Fibroblast of the aortic adventitia (primary cell): ENCODE data around the gene MPND. TPM values are rescaled to one million over a fixed set of nuclear protein-coding genes. Genes with fewer than 3 reads are reported as not detected.

Experiments
- DNase-seq: peaks from one replicate; pipeline ENCODE4 v3.0.0-alpha.2; 2010; ENCODE audit warnings: low read depth
- H3K4me3 ChIP-seq: 2 replicates; pipeline ENCODE4 v1.5.1; 2011; ENCODE audit warnings: low read depth, mild to moderate bottlenecking, control low read depth, low read length, moderate library complexity
- total RNA-seq: library from RNA; depleted of rRNA; stranded (reverse); fragments of >200 nt; gene quantifications from 2 replicates; pipeline ENCODE4 v1.2.3, GENCODE V29; 2012; ENCODE audit warnings: low replicate concordance
- TF ChIP-seq, protein P1 (sequence below): IDR thresholded peaks from 2 replicates; pipeline ENCODE4 v1.5.1; 2011; ENCODE audit warnings: mild to moderate bottlenecking, low read length, control low read depth, inconsistent platforms; ENCODE audit not compliant: insufficient read depth

Gene MPND
- total RNA-seq, 1 donor = 5.4 TPM

DNA sequence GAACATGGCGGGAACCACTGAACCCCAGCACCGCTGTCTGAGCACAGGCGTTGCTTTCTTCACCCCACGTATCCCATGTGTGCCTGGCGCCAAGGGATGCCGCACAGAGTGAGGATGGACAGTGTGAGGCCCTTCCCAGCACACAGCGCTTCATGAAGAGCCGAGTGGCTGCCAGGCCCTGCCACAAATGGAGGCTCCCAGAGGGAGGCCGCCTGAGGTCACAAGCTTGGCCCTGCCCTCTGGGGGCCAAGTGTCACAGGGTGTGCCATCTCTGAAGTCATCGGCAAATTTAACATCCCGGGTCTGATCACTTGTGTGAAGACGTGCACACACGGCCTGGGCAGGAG lies 24.4 kb downstream of the MPND start:
- H3K4me3 ChIP-seq = no peak overlapping the region
- TF ChIP-seq, protein P1, sequence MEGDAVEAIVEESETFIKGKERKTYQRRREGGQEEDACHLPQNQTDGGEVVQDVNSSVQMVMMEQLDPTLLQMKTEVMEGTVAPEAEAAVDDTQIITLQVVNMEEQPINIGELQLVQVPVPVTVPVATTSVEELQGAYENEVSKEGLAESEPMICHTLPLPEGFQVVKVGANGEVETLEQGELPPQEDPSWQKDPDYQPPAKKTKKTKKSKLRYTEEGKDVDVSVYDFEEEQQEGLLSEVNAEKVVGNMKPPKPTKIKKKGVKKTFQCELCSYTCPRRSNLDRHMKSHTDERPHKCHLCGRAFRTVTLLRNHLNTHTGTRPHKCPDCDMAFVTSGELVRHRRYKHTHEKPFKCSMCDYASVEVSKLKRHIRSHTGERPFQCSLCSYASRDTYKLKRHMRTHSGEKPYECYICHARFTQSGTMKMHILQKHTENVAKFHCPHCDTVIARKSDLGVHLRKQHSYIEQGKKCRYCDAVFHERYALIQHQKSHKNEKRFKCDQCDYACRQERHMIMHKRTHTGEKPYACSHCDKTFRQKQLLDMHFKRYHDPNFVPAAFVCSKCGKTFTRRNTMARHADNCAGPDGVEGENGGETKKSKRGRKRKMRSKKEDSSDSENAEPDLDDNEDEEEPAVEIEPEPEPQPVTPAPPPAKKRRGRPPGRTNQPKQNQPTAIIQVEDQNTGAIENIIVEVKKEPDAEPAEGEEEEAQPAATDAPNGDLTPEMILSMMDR = no peak
- no peak for DNase-seq

DNA sequence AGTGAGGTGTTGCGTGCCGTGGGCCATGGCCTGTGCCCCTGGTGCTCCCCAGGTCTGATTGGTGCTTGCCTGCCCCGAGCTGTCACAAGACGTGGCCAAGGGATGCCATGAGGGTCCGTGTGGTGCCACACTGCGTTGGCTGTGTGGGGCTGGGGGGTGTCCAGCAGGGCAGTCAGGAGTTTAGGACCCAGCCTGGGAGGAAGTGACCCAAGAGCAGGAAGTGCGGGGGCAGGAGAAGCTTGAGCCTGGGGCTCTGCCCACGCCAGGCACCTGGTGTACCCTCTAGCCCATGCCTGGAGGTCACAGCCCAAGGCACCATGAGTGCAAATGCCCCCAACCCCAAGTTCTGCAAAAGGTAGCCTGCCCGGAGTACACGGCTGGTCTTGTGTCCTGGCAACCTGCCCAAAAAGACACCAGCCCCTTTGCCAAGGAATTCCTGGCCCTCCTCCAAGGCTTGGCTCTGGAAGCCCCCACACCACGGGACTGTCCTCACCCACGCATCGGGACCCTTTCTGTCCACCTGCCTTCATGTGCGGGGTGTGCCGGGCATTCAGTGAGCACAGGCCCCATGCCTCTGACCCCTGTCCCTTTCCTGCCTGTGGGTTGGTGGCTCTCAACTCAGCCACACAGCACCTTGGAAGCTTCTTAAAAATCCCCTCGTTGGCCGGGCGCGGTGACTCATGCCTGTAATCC lies 24.9 kb downstream of the MPND start:
- DNase-seq = no peak
- H3K4me3 ChIP-seq = no peak overlapping the region
- TF ChIP-seq, protein P1 = no peak

DNA sequence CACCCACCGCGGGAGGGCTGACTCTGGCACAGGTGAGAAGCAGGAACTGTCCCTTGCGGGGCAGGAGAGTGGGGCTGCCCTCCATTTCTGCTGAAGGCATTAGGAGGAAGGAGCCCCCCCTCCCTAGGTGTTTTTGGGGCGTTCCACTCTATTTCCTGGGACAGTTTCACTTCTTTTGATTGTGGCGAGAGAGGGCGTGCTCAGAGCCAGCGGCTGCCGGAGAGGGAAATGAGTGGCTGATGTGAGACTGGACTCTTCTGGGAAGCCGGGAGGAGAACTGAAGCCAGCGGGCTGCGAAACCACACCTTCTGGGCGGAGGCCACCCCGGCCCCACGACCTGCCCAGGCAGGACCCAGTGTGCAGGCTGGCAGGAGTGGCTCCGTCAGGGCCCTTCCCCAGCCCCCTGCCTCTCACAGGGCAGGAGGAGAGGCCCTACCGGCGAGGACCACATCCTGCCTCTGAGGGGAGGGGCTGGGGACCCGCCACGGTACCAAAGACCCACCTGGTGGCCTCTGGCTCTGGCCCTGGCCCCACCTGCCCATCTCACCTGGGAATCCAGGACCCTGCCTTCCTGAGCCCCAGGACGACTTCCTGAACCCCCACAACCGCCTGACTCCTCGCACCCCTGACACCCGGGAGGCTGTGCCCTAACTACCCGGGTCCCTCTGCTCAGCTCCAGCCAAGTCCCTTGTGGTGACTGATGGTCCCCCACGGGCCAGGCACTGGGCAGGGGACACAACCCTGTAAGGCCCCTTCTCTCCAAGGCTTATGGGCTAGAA lies 25.9 kb downstream of the MPND start:
- DNase-seq = peak; percentile 55
- TF ChIP-seq, protein P1 = no peak
- H3K4me3 ChIP-seq = peak overlapping the region; percentile 28

DNA sequence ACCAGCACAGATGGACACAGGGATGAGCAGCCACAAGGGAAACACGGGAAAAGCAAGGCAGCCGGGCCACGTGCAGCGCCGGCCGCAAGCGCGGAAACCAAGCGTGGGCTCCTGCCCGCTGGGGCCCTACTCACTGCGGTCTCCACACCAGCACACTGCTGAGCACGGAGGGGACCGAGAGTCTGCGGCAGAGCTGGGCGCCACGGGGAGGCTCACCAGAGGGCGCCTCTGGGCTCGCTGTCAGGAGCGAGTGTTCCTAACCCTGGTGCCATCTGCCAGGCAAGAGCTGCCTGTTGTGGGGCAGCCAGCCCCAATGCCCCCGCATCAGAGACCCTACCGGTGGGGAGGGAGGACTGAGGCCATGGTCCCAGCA lies 26.5 kb downstream of the MPND start:
- H3K4me3 ChIP-seq = no peak overlapping the region
- TF ChIP-seq, protein P1 = peak; percentile 30
- no peak for DNase-seq

DNA sequence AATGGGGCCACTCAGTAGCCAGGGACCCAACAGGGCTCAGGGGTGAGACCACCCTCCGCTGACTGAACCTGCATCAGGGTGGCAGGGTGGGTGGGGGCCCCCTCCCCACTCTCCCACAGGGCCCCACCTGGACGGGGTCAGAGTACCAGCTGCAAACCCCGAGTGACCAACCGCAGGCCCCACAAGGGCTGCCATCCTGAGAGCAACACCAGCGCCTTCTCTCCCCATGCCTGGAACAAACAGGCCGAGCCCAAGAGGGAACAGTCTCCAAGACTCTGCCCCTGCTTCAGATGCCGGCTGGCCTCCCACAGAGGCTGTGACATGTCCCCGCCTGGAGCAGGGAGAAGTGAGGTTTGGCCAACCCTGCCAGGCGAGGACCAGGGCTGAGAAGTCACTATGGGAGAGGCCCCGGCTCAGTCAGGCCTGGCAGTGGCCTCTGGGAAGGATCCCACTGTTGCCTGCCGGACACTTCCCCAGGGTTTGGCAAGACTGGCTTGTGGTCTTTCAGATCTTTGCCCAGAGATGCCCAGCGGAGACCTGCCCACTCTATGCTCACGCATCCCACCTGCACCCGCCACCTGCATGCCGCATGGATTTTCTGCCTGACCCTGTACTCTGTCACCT lies 27.2 kb downstream of the MPND start:
- TF ChIP-seq, protein P1 = no peak
- DNase-seq = no peak
- no peak overlapping the region for H3K4me3 ChIP-seq

DNA sequence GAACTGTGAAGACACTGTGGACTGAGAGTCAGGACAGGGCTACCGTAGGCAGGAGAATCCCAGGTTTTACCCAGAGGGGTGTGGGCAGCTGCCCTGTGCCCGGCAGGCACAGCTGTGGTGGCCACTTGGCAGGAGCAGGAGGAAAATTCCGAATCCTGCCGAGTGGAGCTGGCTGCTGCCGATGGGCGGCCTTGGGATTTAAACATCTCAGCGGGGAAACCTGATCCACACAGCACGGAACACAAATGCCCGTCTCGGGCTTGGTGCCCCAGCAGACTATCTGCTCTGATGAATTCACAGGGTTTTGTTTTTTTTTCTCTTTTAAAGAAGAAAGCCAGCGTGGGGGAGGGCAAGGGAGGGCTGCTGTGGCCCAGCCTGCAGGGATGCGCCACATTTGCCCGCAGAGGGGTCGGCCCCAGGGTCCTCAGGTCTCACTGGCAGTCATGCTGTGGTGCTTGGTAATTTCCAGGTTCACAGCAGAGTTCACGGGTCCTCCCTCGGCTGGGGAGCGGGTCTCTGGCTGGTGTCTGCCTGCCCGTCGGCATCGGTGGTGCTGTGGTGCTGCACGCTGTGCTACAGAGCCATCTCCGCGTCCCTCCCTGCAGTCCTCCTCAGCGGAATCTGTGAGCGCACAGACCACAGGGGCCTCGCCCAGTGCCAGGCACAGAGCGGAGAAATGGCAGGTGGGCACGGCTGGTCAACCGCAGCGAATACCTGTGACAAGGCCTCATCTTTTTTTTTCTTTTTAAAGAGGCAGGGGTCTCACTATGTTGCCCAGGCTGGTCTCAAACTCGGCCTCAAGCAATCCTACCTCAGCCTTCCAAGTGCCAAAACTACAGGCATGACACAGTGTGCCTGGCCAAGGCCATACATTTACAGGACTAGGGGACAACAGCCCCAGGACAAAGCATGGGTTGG lies 28.1 kb downstream of the MPND start:
- DNase-seq = no peak
- TF ChIP-seq, protein P1 = no peak
- no peak overlapping the region for H3K4me3 ChIP-seq
